Left ventricle myocardium inferior (tissue), 1 donor: ENCODE results near the gene FARSA. TPM values are rescaled to one million over a fixed set of nuclear protein-coding genes. Genes with fewer than 3 reads are reported as not detected.
"Not testable (repeated sequence)": the region's sequence is repeated elsewhere in the genome, so short reads cannot be mapped to it uniquely, and the experiment has no call there.

Experiments used
- DNase-seq: peaks from one replicate; pipeline ENCODE4 v3.0.0-alpha.2; 2020
- H3K27ac ChIP-seq: fragments of 200-600 bp; replicated peaks from 2 replicates; pipeline ENCODE4 v1.8.0; 2021
- H3K27me3 ChIP-seq: fragments of 200-600 bp; 2 replicates; pipeline ENCODE4 v1.8.0; 2021; ENCODE audit warnings: low read depth
- H3K36me3 ChIP-seq: fragments of 200-600 bp; 2 replicates; pipeline ENCODE4 v1.8.0; 2021
- H3K4me1 ChIP-seq: fragments of 200-600 bp; 2 replicates; pipeline ENCODE4 v1.8.0; 2021
- H3K4me3 ChIP-seq: fragments of 200-600 bp; 2 replicates; pipeline ENCODE4 v1.8.0; 2021; ENCODE audit warnings: mild to moderate bottlenecking, moderate library complexity
- H3K9me3 ChIP-seq: fragments of 200-600 bp; replicated peaks from 2 replicates; pipeline ENCODE4 v1.8.0; 2021
- intact Hi-C: fragments of 100-400 bp; cut with micrococcal nuclease; formaldehyde crosslinking; loops from one replicate; pipeline ENCODE4 v1.11.0; 2022
- total RNA-seq: library from RNA; stranded (reverse); fragmentation: NEBNext Ultra II Directional; extraction: Animal tissue kit (Norgen Biotek cat#: 25700); gene quantifications from one replicate; pipeline ENCODE4 v1.2.1, GENCODE V29; 2021
- TF ChIP-seq, protein P1 (sequence below): fragments of 200-600 bp; IDR thresholded peaks from 2 replicates; pipeline ENCODE4 v1.8.0; 2021; ENCODE audit warnings: antibody characterized with exemption, mild to moderate bottlenecking, borderline replicate concordance
- donor health status: DM: no; HTN: yes; CAD: no; lungs with severe emphysema.

Gene FARSA
- total RNA-seq, 1 donor from 2014 or later: 37.8 TPM

DNA sequence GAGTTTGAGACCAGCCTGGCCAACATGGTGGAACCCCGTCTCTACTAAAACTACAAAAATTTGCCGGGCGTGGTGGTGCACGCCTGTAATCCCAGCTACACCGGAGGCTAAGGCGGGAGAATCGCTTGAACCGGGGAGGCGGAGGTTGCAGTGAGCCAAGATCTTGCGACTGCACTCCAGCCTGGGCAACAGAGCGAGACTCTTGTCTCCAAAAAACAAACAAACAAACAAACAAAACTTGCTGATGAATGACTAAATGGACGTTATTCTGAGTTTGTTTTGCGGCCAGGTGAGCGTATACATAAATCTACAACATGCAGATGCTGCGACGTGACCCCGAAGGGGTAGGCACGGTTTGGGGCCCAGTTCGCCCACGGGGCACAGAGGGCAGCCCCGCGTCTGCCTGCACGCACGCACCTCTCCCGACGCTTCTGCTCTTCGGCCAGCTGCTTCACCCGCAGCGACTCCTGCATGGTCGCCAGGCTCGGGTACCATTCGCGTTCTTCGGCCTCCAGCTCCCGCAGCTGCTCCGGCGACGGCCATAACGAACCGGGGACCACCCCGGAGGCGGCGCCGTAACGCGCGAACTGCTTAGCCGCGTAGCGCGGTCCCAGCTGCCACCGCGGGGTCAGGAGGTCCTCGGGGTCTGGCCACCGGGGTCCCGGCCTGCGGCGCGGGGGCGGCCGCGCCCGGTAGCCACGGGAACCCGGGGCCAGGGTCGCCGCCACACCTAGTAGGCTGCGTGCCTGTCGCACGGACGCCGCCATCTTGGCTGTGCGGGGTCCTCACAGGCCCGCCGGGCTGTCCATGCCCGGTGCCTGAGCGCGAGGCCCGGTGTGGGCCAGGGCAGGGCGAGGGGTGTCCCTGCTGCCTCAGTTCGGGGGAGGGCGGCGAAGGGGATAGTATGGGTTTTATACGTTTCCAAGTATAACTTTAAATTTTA is 23.2 kb upstream of the FARSA start, which contains the start of gene GADD45GIP1:
Gene GADD45GIP1 (minus strand): TSS at position 778 of the 943 bp plus-strand sequence. CDS start 11 bp downstream, at position 767.
- DNase-seq: peak; percentile 83
- TF ChIP-seq, protein P1, sequence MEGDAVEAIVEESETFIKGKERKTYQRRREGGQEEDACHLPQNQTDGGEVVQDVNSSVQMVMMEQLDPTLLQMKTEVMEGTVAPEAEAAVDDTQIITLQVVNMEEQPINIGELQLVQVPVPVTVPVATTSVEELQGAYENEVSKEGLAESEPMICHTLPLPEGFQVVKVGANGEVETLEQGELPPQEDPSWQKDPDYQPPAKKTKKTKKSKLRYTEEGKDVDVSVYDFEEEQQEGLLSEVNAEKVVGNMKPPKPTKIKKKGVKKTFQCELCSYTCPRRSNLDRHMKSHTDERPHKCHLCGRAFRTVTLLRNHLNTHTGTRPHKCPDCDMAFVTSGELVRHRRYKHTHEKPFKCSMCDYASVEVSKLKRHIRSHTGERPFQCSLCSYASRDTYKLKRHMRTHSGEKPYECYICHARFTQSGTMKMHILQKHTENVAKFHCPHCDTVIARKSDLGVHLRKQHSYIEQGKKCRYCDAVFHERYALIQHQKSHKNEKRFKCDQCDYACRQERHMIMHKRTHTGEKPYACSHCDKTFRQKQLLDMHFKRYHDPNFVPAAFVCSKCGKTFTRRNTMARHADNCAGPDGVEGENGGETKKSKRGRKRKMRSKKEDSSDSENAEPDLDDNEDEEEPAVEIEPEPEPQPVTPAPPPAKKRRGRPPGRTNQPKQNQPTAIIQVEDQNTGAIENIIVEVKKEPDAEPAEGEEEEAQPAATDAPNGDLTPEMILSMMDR: no peak
- H3K4me3 ChIP-seq: peak within 1 kb of the TSS; percentile 86
- peaks cover 28% of the 10 kb centered on the region for H3K36me3 ChIP-seq
- no peaks in the 10 kb centered on the region for H3K27me3 ChIP-seq
- no peaks in the 10 kb centered on the region for H3K9me3 ChIP-seq
- peak within 1 kb of the TSS; percentile 96 for H3K27ac ChIP-seq
- intact Hi-C loops: no loop called here
- H3K4me1 ChIP-seq: peaks cover 58% of the 10 kb centered on the region

DNA sequence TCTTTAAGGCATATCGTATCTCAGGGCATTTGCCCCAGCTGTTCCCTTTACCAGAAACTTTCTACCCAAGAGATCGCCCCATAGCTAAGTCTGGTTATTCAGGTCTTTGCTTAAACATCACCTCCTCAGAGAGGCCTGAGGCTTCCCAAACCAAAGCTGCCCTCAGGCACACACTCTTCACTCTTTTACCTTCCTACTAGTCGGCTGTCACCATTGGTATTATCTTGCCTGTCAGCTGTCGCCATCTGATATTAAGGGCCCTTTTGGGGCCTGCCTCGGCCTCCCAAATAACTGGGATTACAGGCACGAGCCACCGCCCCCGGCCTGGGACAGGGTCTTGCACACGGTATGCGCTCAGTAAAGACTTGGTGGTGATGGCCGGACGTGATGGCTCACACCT is 22.5 kb upstream of the FARSA start:
- no peak for DNase-seq
- H3K27ac ChIP-seq: peak overlapping the region; percentile 96
- H3K9me3 ChIP-seq: no peaks in the 10 kb centered on the region
- H3K4me3 ChIP-seq: peak overlapping the region; percentile 86
- peaks cover 35% of the 10 kb centered on the region for H3K36me3 ChIP-seq
- intact Hi-C loops: no loop called here
- no peaks in the 10 kb centered on the region for H3K27me3 ChIP-seq
- TF ChIP-seq, protein P1: no peak
- H3K4me1 ChIP-seq: peaks cover 62% of the 10 kb centered on the region

DNA sequence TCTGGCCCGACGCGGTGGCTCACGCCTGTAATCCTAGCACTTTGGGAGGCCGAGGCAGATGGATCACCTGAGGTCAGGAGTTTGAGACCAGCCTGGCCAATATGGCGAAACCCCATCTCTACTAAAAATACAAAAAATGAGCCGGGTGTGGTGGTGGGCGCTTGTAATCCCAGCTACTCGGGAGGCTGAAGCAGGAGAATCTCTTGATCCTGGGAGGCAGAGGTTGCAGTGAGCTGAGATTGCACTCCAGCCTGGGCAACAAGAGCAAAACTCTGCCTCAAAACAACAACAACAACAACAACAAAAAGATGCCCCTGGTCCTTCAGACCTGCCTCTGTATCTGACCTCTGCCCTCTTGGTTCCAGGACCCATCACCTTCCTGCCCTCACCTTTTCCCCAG is 22.1 kb upstream of the FARSA start:
- Histone ChIP-seq H3K27ac (peak overlapping the region; percentile 96), H3K4me1 (peaks cover 62% of the 10 kb centered on the region), H3K4me3 (peak overlapping the region; percentile 86), H3K36me3 (peaks cover 39% of the 10 kb centered on the region)
- H3K9me3 ChIP-seq, DNase-seq, intact Hi-C loops, H3K27me3 ChIP-seq: not testable (repeated sequence)

DNA sequence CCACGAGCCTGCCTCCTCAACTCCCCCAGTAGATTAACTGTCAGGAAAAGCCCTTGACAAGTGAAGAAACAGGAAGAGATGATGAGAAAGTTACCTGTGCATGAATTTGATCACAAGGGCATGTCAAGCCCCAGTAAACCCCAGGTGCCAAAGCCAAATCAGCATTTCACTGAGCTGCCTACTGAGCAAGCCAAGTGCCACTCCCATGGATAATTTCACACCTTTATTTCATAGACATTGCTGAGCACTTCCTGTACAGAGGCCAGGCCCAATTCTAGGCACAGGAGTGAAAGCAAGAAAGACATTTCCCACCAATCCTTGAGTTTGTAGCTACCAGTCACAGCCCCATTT is 21.1 kb upstream of the FARSA start:
- H3K36me3 ChIP-seq: peaks cover 49% of the 10 kb centered on the region
- H3K27me3 ChIP-seq: no peaks in the 10 kb centered on the region
- TF ChIP-seq, protein P1: no peak
- H3K27ac ChIP-seq: peak overlapping the region; percentile 96
- H3K4me1 ChIP-seq: peaks cover 67% of the 10 kb centered on the region
- intact Hi-C loops: no loop called here
- no peak overlapping the region for H3K4me3 ChIP-seq
- H3K9me3 ChIP-seq: no peaks in the 10 kb centered on the region
- no peak for DNase-seq

DNA sequence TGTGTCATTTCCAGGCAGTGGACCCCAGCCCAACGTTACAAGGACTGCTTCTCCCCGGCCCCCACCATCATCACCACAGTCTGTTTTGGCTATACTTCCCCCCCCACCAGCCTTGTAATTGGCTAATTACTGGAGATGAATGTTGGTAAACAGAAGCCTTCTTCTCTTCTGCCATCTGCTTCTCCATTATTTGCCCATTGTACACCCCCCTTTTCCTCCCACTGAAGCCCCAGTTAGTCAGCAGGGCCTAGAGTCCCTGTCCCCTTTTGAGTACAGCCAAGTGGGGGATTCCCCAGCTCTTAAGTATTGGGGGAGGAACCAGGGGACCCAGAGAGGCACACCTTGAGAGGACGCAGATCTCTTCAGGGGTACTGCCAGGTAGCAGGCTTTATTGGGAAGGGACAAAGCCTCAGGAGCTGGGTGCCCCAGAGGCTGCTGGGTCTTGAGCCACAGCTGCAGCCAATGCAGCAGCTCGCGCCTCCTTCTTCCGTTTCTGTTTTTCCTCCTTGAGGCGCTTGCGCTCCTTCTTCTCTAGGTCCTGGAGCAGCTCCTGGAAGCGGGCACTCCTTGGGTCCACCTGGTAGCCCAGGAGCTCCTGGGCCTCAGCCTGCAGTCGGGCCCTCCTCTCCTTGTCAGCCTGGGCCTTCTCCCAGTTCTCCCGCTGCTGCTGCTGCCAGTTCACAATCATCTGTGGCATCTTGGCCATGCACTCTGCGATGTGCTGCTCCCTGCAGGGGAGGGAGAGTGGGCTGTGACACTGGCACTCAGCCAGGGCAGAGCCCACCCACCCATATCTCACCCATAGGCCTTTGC is 20.5 kb upstream of the FARSA start:
- Histone ChIP-seq H3K36me3 (peaks cover 55% of the 10 kb centered on the region), H3K4me1 (peaks cover 73% of the 10 kb centered on the region), H3K9me3 (no peaks in the 10 kb centered on the region), H3K27ac (peak overlapping the region; percentile 96), H3K27me3 (no peaks in the 10 kb centered on the region), H3K4me3 (no peak overlapping the region)
- no peak for DNase-seq
- TF ChIP-seq, protein P1: no peak
- intact Hi-C loops: no loop called here
